Neural crest cell (in vitro differentiated cells): ENCODE results near the gene ENOX1. TPM values are rescaled to one million over a fixed set of nuclear protein-coding genes. Genes with fewer than 3 reads are reported as not detected.
"Not testable (repeated sequence)": the region's sequence is repeated elsewhere in the genome, so short reads cannot be mapped to it uniquely, and the experiment has no call there.

ENCODE experiments used
- DNase-seq: peaks from one replicate; pipeline ENCODE4 v3.0.0; 2021; ENCODE audit warnings: low read depth, mixed read lengths, low spot score
- H3K27ac Mint-ChIP-seq: one replicate; pipeline ENCODE4 v1.8.0; 2021; ENCODE audit warnings: mild to moderate bottlenecking, mixed read lengths; ENCODE audit not compliant: unreplicated experiment
- H3K27me3 Mint-ChIP-seq: 2 replicates; pipeline ENCODE4 v1.8.0; 2021; ENCODE audit warnings: low read depth, mild to moderate bottlenecking, mixed read lengths
- H3K36me3 Mint-ChIP-seq: 2 replicates; pipeline ENCODE4 v1.8.0; 2021; ENCODE audit warnings: low read depth, mild to moderate bottlenecking, mixed read lengths
- H3K4me1 Mint-ChIP-seq: 2 replicates; pipeline ENCODE4 v1.8.0; 2021; ENCODE audit warnings: mixed read lengths
- H3K4me3 Mint-ChIP-seq: one replicate; pipeline ENCODE4 v1.8.0; 2021; ENCODE audit warnings: mild to moderate bottlenecking, mixed read lengths
- H3K9me3 Mint-ChIP-seq: 2 replicates; pipeline ENCODE4 v1.8.0; 2021; ENCODE audit warnings: mixed read lengths
- CTCF ChIP-seq: fragments of 200-600 bp; sonication (generic); conservative IDR thresholded peaks from 2 replicates; pipeline ENCODE4 v1.5.0; 2021; ENCODE audit warnings: antibody characterized with exemption, mild to moderate bottlenecking
- total RNA-seq: library from RNA; stranded (reverse); gene quantifications from 2 replicates; pipeline ENCODE4 v1.2.1, GENCODE V29; 2021

The ENOX1 gene
- total RNA-seq, 1 donor from 2014 or later: 3.8 TPM

GRCh38 chr13:43424412-43424811 lies 362.4 kb downstream of the ENOX1 start:
- Mint-ChIP-seq H3K4me3 (no peak overlapping the region), H3K4me1 (no peaks in the 10 kb centered on the region), H3K27ac (no peak overlapping the region), H3K9me3 (peaks cover 6% of the 10 kb centered on the region), H3K36me3 (peaks cover 4% of the 10 kb centered on the region), H3K27me3 (no peaks in the 10 kb centered on the region)
- TF ChIP-seq CTCF: no peak
- DNase-seq: no peak

- DNase-seq: no peak
- Mint-ChIP-seq H3K9me3 (peaks cover 6% of the 10 kb centered on the region), H3K27me3 (no peaks in the 10 kb centered on the region), H3K27ac (no peak overlapping the region), H3K36me3 (peaks cover 4% of the 10 kb centered on the region), H3K4me1 (no peaks in the 10 kb centered on the region), H3K4me3 (no peak overlapping the region)
- TF ChIP-seq CTCF: no peak
Measured at GRCh38 chr13:43422116-43422515, 364.7 kb downstream of the ENOX1 start.

- H3K36me3 Mint-ChIP-seq, H3K27ac Mint-ChIP-seq, H3K4me3 Mint-ChIP-seq, H3K27me3 Mint-ChIP-seq, DNase-seq, H3K9me3 Mint-ChIP-seq, H3K4me1 Mint-ChIP-seq: not testable (repeated sequence)
Measured at GRCh38 chr13:43416842-43417241, 369.9 kb downstream of the ENOX1 start.

DNA sequence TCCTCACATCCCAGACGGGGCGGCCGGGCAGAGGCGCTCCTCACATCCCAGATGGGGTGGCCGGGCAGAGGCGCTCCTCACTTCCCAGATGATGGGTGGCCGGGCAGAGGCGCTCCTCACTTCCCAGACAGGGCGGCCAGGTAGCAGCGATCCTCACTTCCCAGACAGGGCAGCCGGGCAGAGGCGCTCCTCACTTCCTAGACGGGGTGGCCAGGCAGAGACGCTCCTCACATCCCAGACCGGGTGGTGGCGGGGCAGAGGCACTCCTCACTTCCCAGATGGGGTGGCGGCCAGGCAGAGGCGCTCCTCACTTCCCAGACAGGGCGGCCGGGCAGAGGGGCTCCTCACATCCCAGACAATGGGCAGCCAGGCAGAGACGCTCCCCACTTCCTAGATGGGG lies 370.4 kb downstream of the ENOX1 start:
- not testable (repeated sequence) for H3K36me3 Mint-ChIP-seq, DNase-seq, H3K4me3 Mint-ChIP-seq, H3K4me1 Mint-ChIP-seq, H3K27me3 Mint-ChIP-seq, H3K27ac Mint-ChIP-seq, H3K9me3 Mint-ChIP-seq

DNA sequence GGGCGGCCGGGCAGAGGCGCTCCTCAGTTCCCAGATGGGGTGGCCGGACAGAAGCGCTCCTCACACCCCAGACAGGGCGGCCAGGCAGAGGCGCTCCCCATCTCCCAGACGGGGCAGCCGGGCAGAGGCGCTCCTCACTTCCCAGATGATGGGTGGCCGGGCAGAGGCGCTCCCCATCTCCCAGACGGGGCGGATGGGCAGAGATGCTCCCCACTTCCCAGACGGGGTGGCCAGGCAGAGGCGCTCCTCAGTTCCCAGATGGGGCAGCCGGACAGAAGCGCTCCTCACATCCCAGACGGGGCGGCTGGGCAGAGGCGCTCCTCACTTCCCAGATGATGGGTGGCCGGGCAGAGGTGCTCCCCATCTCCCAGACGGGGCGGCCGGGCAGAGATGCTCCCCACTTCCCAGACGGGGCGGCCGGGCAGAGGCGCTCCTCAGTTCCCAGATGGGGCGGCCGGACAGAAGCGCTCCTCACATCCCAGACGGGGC lies 370.8 kb downstream of the ENOX1 start:
- H3K9me3 Mint-ChIP-seq, H3K27me3 Mint-ChIP-seq, H3K4me3 Mint-ChIP-seq, H3K27ac Mint-ChIP-seq, DNase-seq, H3K4me1 Mint-ChIP-seq, H3K36me3 Mint-ChIP-seq: not testable (repeated sequence)

GRCh38 chr13:43414111-43414510 lies 372.7 kb downstream of the ENOX1 start:
- no peak for TF ChIP-seq CTCF
- Mint-ChIP-seq H3K27ac (no peak overlapping the region), H3K4me1 (peaks cover 5% of the 10 kb centered on the region), H3K36me3 (no peaks in the 10 kb centered on the region), H3K9me3 (no peaks in the 10 kb centered on the region), H3K27me3 (no peaks in the 10 kb centered on the region), H3K4me3 (no peak overlapping the region)
- no peak for DNase-seq

GRCh38 chr13:43411741-43412140 lies 375.0 kb downstream of the ENOX1 start:
- H3K4me3 Mint-ChIP-seq: no peak overlapping the region
- peaks cover 5% of the 10 kb centered on the region for H3K4me1 Mint-ChIP-seq
- no peak for TF ChIP-seq CTCF
- no peaks in the 10 kb centered on the region for H3K9me3 Mint-ChIP-seq
- DNase-seq: no peak
- H3K36me3 Mint-ChIP-seq: no peaks in the 10 kb centered on the region
- no peak overlapping the region for H3K27ac Mint-ChIP-seq
- no peaks in the 10 kb centered on the region for H3K27me3 Mint-ChIP-seq
